Measurements from ENCODE around the gene ATP9B. TPM values are rescaled to one million over a fixed set of nuclear protein-coding genes. Genes with fewer than 3 reads are reported as not detected.

ATP9B gene
- polyA plus RNA-seq, 3 donors = 7.2 to 20.3 (median 14.0) TPM

GRCh38 chr18:79422022-79422782 lies 353.0 kb downstream of the ATP9B start:
- Histone ChIP-seq H3K9ac (ENCODE audit: insufficient read depth, low read length, poor library complexity, severe bottlenecking) (peak overlapping the region; percentile 15), H3K27ac (ENCODE audit: low read depth in 1 of 2, low read length in 2 of 2) (peak overlapping the region in 1 of 2 donors; percentile 69), H4K20me1 (ENCODE audit: insufficient read depth, low read length) (peaks cover 69% of the 10 kb centered on the region), H3K79me2 (ENCODE audit: insufficient read depth, low read length) (peaks cover 4% of the 10 kb centered on the region), H2AFZ (ENCODE audit: insufficient read depth, low read depth, low read length, poor library complexity, severe bottlenecking) (no peak overlapping the region), H3K4me1 (ENCODE audit: control insufficient read depth in 1 of 2, insufficient read depth in 2 of 2, low read length in 2 of 2) (peaks cover 9 to 17% of the 10 kb centered on the region in 2 donors), H3K9me3 (replicated peaks in 1 of 2; ENCODE audit: control insufficient read depth in 1 of 2, insufficient read depth in 1 of 2, low read length in 2 of 2) (no peaks in the 10 kb centered on the region), H3K4me3 (replicated peaks in 1 of 3; ENCODE audit: low read depth in 2 of 3, low read length in 3 of 3) (peak overlapping the region in 1 of 3 experiments; percentile 29), H3K36me3 (replicated peaks in 1 of 2; ENCODE audit: control insufficient read depth in 1 of 2, insufficient read depth in 2 of 2, low read length in 2 of 2) (peaks cover 17 to 25% of the 10 kb centered on the region in 2 donors), H3K27me3 (ENCODE audit: control insufficient read depth in 2 of 2, insufficient read depth in 2 of 2, low read length in 2 of 2) (no peaks in the 10 kb centered on the region), H3K4me2 (replicated peaks; ENCODE audit: extremely low read depth, low read length, poor library complexity, severe bottlenecking) (peak overlapping the region; percentile 45)
- H3K4me3 Mint-ChIP-seq = peak overlapping the region; percentile 47 to 59
- peaks cover 2 to 4% (median 2%) of the 10 kb centered on the region in 3 donors for H3K27me3 Mint-ChIP-seq (ENCODE audit: low read depth in 3 of 3)
- peak overlapping the region; percentile 46 to 83 (median 68) for H3K27ac Mint-ChIP-seq
- TF ChIP-seq CTCF (IDR thresholded peaks at IDR 0.05) = no peak
- 57% methylated on average over 10 of the region's 24 CpGs for WGBS (ENCODE audit: insufficient coverage)
- peaks cover 45 to 62% of the 10 kb centered on the region in 2 donors for H3K36me3 Mint-ChIP-seq
- peak; percentile 32 to 71 (median 66) for DNase-seq
- intact Hi-C loops (cut with micrococcal nuclease) = loop anchor here (5.0 kb wide), 2 partner anchors 35 to 40 kb away; no protein-coding TSS in a partner anchor
- H3K4me1 Mint-ChIP-seq = peaks cover 18% of the 10 kb centered on the region
- H3K9me3 Mint-ChIP-seq = peaks cover 0 to 2% (median 0%) of the 10 kb centered on the region in 7 donors

GRCh38 chr18:79422783-79423165 lies 353.6 kb downstream of the ATP9B start:
- H3K4me1 ChIP-seq (ENCODE audit: control insufficient read depth in 1 of 2, insufficient read depth in 2 of 2, low read length in 2 of 2) = peaks cover 9 to 17% of the 10 kb centered on the region in 2 donors
- intact Hi-C loops (cut with micrococcal nuclease) = loop anchor here (5.0 kb wide), 2 partner anchors 35 to 40 kb away; no protein-coding TSS in a partner anchor
- H3K27ac ChIP-seq (ENCODE audit: low read depth in 1 of 2, low read length in 2 of 2) = peak overlapping the region in 1 of 2 donors; percentile 69
- H4K20me1 ChIP-seq (ENCODE audit: insufficient read depth, low read length) = peaks cover 73% of the 10 kb centered on the region
- H3K9ac ChIP-seq (ENCODE audit: insufficient read depth, low read length, poor library complexity, severe bottlenecking) = peak overlapping the region; percentile 15
- no peaks in the 10 kb centered on the region for H3K27me3 ChIP-seq (ENCODE audit: control insufficient read depth in 2 of 2, insufficient read depth in 2 of 2, low read length in 2 of 2)
- Mint-ChIP-seq H3K9me3 (peaks cover 0 to 2% (median 0%) of the 10 kb centered on the region in 7 donors), H3K27ac (peak overlapping the region in 2 of 7 donors; percentile 61 to 68), H3K36me3 (peaks cover 45 to 62% of the 10 kb centered on the region in 2 donors), H3K4me1 (peaks cover 18% of the 10 kb centered on the region), H3K4me3 (no peak overlapping the region), H3K27me3 (ENCODE audit: low read depth in 3 of 3) (peaks cover 2 to 4% (median 2%) of the 10 kb centered on the region in 3 donors)
- no peak for DNase-seq
- no peaks in the 10 kb centered on the region for H3K9me3 ChIP-seq (replicated peaks in 1 of 2; ENCODE audit: control insufficient read depth in 1 of 2, insufficient read depth in 1 of 2, low read length in 2 of 2)
- no peak for TF ChIP-seq CTCF (IDR thresholded peaks at IDR 0.05)
- H3K4me2 ChIP-seq (replicated peaks; ENCODE audit: extremely low read depth, low read length, poor library complexity, severe bottlenecking) = peak overlapping the region; percentile 45
- no peak overlapping the region for H2AFZ ChIP-seq (ENCODE audit: insufficient read depth, low read depth, low read length, poor library complexity, severe bottlenecking)
- 84% methylated on average over 7 of the region's 12 CpGs for WGBS (ENCODE audit: insufficient coverage)
- H3K36me3 ChIP-seq (replicated peaks in 1 of 2; ENCODE audit: control insufficient read depth in 1 of 2, insufficient read depth in 2 of 2, low read length in 2 of 2) = peaks cover 17 to 25% of the 10 kb centered on the region in 2 donors
- H3K79me2 ChIP-seq (ENCODE audit: insufficient read depth, low read length) = peaks cover 4% of the 10 kb centered on the region
- peak overlapping the region in 1 of 3 experiments; percentile 29 for H3K4me3 ChIP-seq (replicated peaks in 1 of 3; ENCODE audit: low read depth in 2 of 3, low read length in 3 of 3)

Measured in CD14-positive monocyte (primary cell).